OCI-LY7 (cell line): ENCODE measurements around the gene TFCP2L1. TPM values are rescaled to one million over a fixed set of nuclear protein-coding genes. Genes with fewer than 3 reads are reported as not detected.
"Not testable (repeated sequence)": the region's sequence is repeated elsewhere in the genome, so short reads cannot be mapped to it uniquely, and the experiment has no call there.

Experiments
- BruUV-seq: library from RNA; stranded (reverse); fragments of 400-500 nt; replicated peaks from 2 replicates; lab custom pipeline; 2021; lab: Mats Ljungman, UMichigan
- CTCF ChIA-PET: fragments of 300-600 bp; sonication (Branson Sonifier 250); formaldehyde crosslinking; loops from one replicate; lab custom pipeline; 2022; ENCODE audit warnings: antibody characterized with exemption; ENCODE audit not compliant: unreplicated experiment; lab: Charles Lee
- POLR2A ChIA-PET: fragments of 300-600 bp; sonication (Branson Sonifier 250); formaldehyde crosslinking; loops from one replicate; lab custom pipeline; 2022; ENCODE audit warnings: antibody characterized with exemption; lab: Charles Lee
- DNase-seq: peaks from one replicate; pipeline ENCODE4 v3.0.0-alpha.2; 2015; ENCODE audit warnings: low spot score
- H2AFZ ChIP-seq: fragments of 200-600 bp; sonication (generic), shearing (Covaris generic); 2 replicates; pipeline ENCODE4 v1.6.1; 2014; ENCODE audit warnings: mild to moderate bottlenecking, antibody characterized with exemption, low read length, moderate library complexity
- H3K27ac ChIP-seq: fragments of 200-600 bp; sonication (generic); 2 replicates; pipeline ENCODE4 v1.5.1; 2014; ENCODE audit warnings: mixed run types, low read depth, mild to moderate bottlenecking, moderate library complexity, low read length, inconsistent platforms; ENCODE audit not compliant: poor library complexity, severe bottlenecking
- H3K36me3 ChIP-seq: fragments of 200-600 bp; sonication (generic); 2 replicates; pipeline ENCODE4 v1.6.1; 2014; ENCODE audit warnings: mild to moderate bottlenecking, antibody characterized with exemption, low read length, moderate library complexity, mixed read lengths; ENCODE audit not compliant: insufficient read depth
- H3K4me1 ChIP-seq: fragments of 200-600 bp; sonication (generic); 2 replicates; pipeline ENCODE4 v1.5.1; 2014; ENCODE audit warnings: mild to moderate bottlenecking, low read length; ENCODE audit not compliant: insufficient read depth, poor library complexity, severe bottlenecking
- H3K4me2 ChIP-seq: fragments of 200-600 bp; sonication (generic); 2 replicates; pipeline ENCODE4 v1.6.1; 2014; ENCODE audit warnings: mild to moderate bottlenecking, low read length
- H3K4me3 ChIP-seq: fragments of 200-600 bp; sonication (generic); 2 replicates; pipeline ENCODE4 v1.5.1; 2014; ENCODE audit warnings: mild to moderate bottlenecking, low read depth, low read length; ENCODE audit not compliant: poor library complexity, severe bottlenecking
- H3K79me2 ChIP-seq: fragments of 200-600 bp; sonication (generic); 2 replicates; pipeline ENCODE4 v1.6.1; 2016; ENCODE audit warnings: low read depth, mild to moderate bottlenecking, low read length, moderate library complexity, mixed read lengths; ENCODE audit not compliant: insufficient read depth
- H3K9me2 ChIP-seq: fragments of 200-600 bp; sonication (generic); 2 replicates; pipeline ENCODE4 v1.6.1; 2016; ENCODE audit warnings: mild to moderate bottlenecking, low read length, mixed read lengths; ENCODE audit not compliant: insufficient read depth
- H3K9me3 ChIP-seq: fragments of 200-600 bp; sonication (generic); 2 replicates; pipeline ENCODE4 v1.6.1; 2014; ENCODE audit warnings: mild to moderate bottlenecking, mixed run types, low read length, mixed read lengths
- H4K20me1 ChIP-seq: fragments of 200-600 bp; sonication (generic); 2 replicates; pipeline ENCODE4 v1.6.1; 2014; ENCODE audit warnings: mild to moderate bottlenecking, antibody characterized with exemption, low read length, moderate library complexity, mixed read lengths; ENCODE audit not compliant: insufficient read depth
- EZH2phosphoT487 ChIP-seq: fragments of 200-600 bp; sonication (generic); IDR thresholded peaks from 2 replicates; pipeline ENCODE4 v1.6.1; 2018; ENCODE audit warnings: low read depth, borderline replicate concordance, mild to moderate bottlenecking, mixed run types, antibody characterized with exemption, low read length, moderate library complexity, mixed read lengths
- intact Hi-C: fragments of 100-400 bp; cut with micrococcal nuclease; formaldehyde crosslinking; loops from one replicate; pipeline ENCODE4 v1.10.0; 2022; ENCODE audit not compliant: unreplicated experiment
- total RNA-seq, 2 experiments: library from RNA; depleted of rRNA in 1 of 2; stranded (reverse); fragments of >200 nt in 1 of 2; shearing (Covaris generic) in 1 of 2; gene quantifications; 2 replicates each; pipeline ENCODE4 v1.2.3, GENCODE V29; 2014 to 2022
- TF ChIP-seq, protein P1 (sequence below): fragments of 200-600 bp; sonication (generic); conservative IDR thresholded peaks from 2 replicates; pipeline ENCODE4 v1.5.1; 2014; ENCODE audit warnings: mild to moderate bottlenecking, antibody characterized with exemption, low read length, moderate library complexity, mixed read lengths

The TFCP2L1 gene
- total RNA-seq, 2 experiments from 2014 or later = 0.06 to 1.4 TPM

DNA sequence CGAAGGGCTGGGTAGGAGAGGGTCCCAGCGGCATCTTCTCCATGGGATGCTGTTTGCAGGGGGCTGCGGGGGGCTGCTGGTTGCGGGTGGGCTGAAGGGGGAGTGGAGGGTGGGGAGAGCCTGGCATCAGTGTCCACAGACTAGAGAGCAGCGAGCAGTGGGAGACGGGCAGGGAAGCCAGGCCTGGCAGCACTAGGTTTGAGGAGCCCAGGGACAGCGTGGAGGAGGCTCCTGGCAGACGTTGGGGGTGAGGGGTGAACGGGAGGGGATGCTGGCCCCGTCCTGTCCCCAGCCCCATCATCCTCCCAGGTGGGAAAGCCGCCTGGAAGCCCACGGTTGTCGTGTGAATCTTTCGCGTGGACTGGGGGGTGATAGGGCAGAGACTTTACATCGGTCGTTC, 48.2 kb upstream of the TFCP2L1 start:
- intact Hi-C loops = no loop called here
- Histone ChIP-seq H3K79me2 (no peaks in the 10 kb centered on the region), H3K36me3 (no peaks in the 10 kb centered on the region), H3K9me3 (no peaks in the 10 kb centered on the region), H3K4me2 (no peak overlapping the region), H3K9me2 (no peaks in the 10 kb centered on the region), H3K4me3 (no peak overlapping the region), H3K4me1 (peaks cover 5% of the 10 kb centered on the region), H2AFZ (no peak overlapping the region), H3K27ac (no peak overlapping the region), H4K20me1 (no peaks in the 10 kb centered on the region)
- ChIA-PET CTCF (no interaction called here), POLR2A (no interaction called here)
- DNase-seq = no peak
- no peak for TF ChIP-seq EZH2phosphoT487
- TF ChIP-seq, protein P1, sequence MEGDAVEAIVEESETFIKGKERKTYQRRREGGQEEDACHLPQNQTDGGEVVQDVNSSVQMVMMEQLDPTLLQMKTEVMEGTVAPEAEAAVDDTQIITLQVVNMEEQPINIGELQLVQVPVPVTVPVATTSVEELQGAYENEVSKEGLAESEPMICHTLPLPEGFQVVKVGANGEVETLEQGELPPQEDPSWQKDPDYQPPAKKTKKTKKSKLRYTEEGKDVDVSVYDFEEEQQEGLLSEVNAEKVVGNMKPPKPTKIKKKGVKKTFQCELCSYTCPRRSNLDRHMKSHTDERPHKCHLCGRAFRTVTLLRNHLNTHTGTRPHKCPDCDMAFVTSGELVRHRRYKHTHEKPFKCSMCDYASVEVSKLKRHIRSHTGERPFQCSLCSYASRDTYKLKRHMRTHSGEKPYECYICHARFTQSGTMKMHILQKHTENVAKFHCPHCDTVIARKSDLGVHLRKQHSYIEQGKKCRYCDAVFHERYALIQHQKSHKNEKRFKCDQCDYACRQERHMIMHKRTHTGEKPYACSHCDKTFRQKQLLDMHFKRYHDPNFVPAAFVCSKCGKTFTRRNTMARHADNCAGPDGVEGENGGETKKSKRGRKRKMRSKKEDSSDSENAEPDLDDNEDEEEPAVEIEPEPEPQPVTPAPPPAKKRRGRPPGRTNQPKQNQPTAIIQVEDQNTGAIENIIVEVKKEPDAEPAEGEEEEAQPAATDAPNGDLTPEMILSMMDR = no peak
- BruUV-seq = no TSS peak

DNA sequence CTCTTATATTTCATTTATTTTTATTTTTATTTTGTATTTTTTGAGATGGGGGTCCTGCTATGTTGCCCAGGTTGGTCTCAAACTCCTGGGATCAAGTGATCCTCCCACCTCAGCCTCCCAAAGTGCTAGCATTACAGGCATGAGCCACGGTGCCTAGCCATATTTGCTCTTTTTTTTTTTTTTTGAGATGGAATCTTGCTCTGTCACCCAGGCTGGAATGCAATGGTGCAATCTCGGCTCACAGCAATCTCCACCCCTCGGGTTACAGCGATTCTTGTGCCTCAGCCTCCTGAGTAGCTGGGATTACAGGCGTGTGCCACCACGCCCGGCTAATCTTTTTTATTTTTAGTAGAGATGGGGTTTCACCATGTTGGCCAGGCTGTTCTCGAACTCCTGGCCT, 46.3 kb upstream of the TFCP2L1 start:
- H3K4me3 ChIP-seq, intact Hi-C loops, H4K20me1 ChIP-seq, DNase-seq, CTCF ChIA-PET, POLR2A ChIA-PET, H3K79me2 ChIP-seq, H3K4me2 ChIP-seq, H3K4me1 ChIP-seq, H3K36me3 ChIP-seq, H3K9me2 ChIP-seq, H3K27ac ChIP-seq, H3K9me3 ChIP-seq, BruUV-seq, H2AFZ ChIP-seq: not testable (repeated sequence)

DNA sequence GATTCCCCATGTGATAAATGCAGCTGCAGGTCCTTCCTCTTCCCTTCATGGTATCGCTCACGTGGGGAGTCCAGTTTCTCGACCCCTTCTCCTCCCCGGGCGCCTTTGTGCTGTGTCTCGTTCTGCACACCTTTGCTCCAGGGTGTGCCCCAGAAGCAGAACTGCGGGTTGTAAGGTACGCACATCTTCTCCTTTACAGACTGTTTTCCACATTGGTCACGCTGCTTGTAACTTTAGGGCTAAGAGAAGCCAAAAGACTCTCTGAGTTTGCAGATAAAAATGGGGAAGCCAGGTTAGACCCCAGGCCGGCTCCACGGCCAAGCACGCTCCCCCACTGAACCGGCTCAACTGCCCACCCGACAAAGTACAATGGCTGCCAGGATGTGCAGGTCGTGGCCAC, 45.9 kb upstream of the TFCP2L1 start:
- Histone ChIP-seq H2AFZ (no peak overlapping the region), H4K20me1 (no peaks in the 10 kb centered on the region), H3K36me3 (no peaks in the 10 kb centered on the region), H3K4me2 (no peak overlapping the region), H3K27ac (no peak overlapping the region), H3K4me1 (peaks cover 3% of the 10 kb centered on the region), H3K9me2 (no peaks in the 10 kb centered on the region), H3K4me3 (no peak overlapping the region), H3K9me3 (no peaks in the 10 kb centered on the region), H3K79me2 (no peaks in the 10 kb centered on the region)
- ChIA-PET POLR2A (no interaction called here), CTCF (no interaction called here)
- intact Hi-C loops = no loop called here
- DNase-seq = no peak
- BruUV-seq = no TSS peak
- no peak for TF ChIP-seq EZH2phosphoT487
- TF ChIP-seq, protein P1 = no peak
